SU-DHL-6 (cell line): ENCODE results near the gene FXYD5.

Source experiments
- H2AFZ ChIP-seq: fragments of 200-600 bp; sonication (generic); 2 replicates; pipeline ENCODE4 v1.6.1; 2014; ENCODE audit warnings: low read depth, mild to moderate bottlenecking, moderate library complexity, mixed read lengths, antibody characterized with exemption, low read length; ENCODE audit not compliant: severe bottlenecking
- H3F3A ChIP-seq: fragments of 200-600 bp; shearing (Covaris generic); 2 replicates; pipeline ENCODE4 v1.6.0; 2016; ENCODE audit warnings: antibody characterized with exemption, mild to moderate bottlenecking; ENCODE audit not compliant: insufficient read depth
- H3K27ac ChIP-seq: fragments of 200-600 bp; sonication (generic); 2 replicates; pipeline ENCODE4 v1.5.1; 2016; ENCODE audit warnings: low read depth, mild to moderate bottlenecking, low read length, moderate library complexity, mixed read lengths
- H3K27me3 ChIP-seq: fragments of 200-600 bp; sonication (generic), shearing (Covaris generic); 2 replicates; pipeline ENCODE4 v1.6.0; 2014; ENCODE audit warnings: mild to moderate bottlenecking, low read length
- H3K36me3 ChIP-seq: fragments of 200-600 bp; sonication (generic); 2 replicates; pipeline ENCODE4 v1.6.1; 2014; ENCODE audit warnings: mild to moderate bottlenecking, low read length, mixed read lengths
- H3K4me2 ChIP-seq: fragments of 300-600, 200-600 bp; shearing (Covaris generic), sonication (generic); 2 replicates; pipeline ENCODE4 v1.6.0; 2014; ENCODE audit warnings: low read length, low read depth, mild to moderate bottlenecking; ENCODE audit not compliant: poor library complexity, severe bottlenecking
- H3K4me3 ChIP-seq: fragments of 200-600 bp; sonication (generic); 2 replicates; pipeline ENCODE4 v1.5.1; 2014; ENCODE audit warnings: antibody characterized with exemption, low read length, mild to moderate bottlenecking, mixed read lengths; ENCODE audit not compliant: insufficient read depth, poor library complexity, severe bottlenecking
- H3K79me2 ChIP-seq: fragments of 200-600 bp; sonication (generic); 2 replicates; pipeline ENCODE4 v1.6.1; 2014; ENCODE audit warnings: mild to moderate bottlenecking, low read length, moderate library complexity; ENCODE audit not compliant: insufficient read depth
- H3K9ac ChIP-seq: fragments of 200-600 bp; sonication (generic); 2 replicates; pipeline ENCODE4 v1.7.0; 2014; ENCODE audit warnings: mild to moderate bottlenecking, low read length
- H3K9me2 ChIP-seq: fragments of 200-600 bp; sonication (generic); replicated peaks from 2 replicates; pipeline ENCODE4 v1.6.1; 2014; ENCODE audit warnings: low read length; ENCODE audit not compliant: insufficient read depth
- H3K9me3 ChIP-seq: fragments of 200-600 bp; sonication (generic); 2 replicates; pipeline ENCODE4 v1.6.1; 2014; ENCODE audit warnings: low read length, mixed read lengths; ENCODE audit not compliant: insufficient read depth
- H4K20me1 ChIP-seq: fragments of 200-600 bp; sonication (generic); 2 replicates; pipeline ENCODE4 v1.6.1; 2014; ENCODE audit warnings: low read depth, mild to moderate bottlenecking, antibody characterized with exemption, low read length, moderate library complexity, mixed read lengths
- CTCF ChIP-seq: fragments of 200-600 bp; sonication (generic); IDR thresholded peaks from one replicate; pipeline ENCODE4 v1.5.1; 2017; ENCODE audit warnings: antibody characterized with exemption, mild to moderate bottlenecking, low read length, moderate library complexity; ENCODE audit not compliant: insufficient read depth, poor library complexity, severe bottlenecking
- EZH2phosphoT487 ChIP-seq: fragments of 200-600 bp; sonication (generic), shearing (Covaris generic); conservative IDR thresholded peaks from 2 replicates; pipeline ENCODE4 v1.6.1; 2018; ENCODE audit warnings: mild to moderate bottlenecking, antibody characterized with exemption, low read length, moderate library complexity, mixed read lengths

FXYD5 gene

GRCh38 chr19:35169221-35169995 lies 14.9 kb downstream of the FXYD5 start:
- Histone ChIP-seq H3K79me2 (no peaks in the 10 kb centered on the region), H3F3A (no peaks in the 10 kb centered on the region), H3K27ac (no peak overlapping the region), H3K9ac (no peak overlapping the region), H4K20me1 (no peaks in the 10 kb centered on the region), H2AFZ (no peak overlapping the region), H3K4me2 (no peak overlapping the region), H3K27me3 (no peaks in the 10 kb centered on the region), H3K36me3 (peaks cover 20% of the 10 kb centered on the region), H3K9me3 (peaks cover 1% of the 10 kb centered on the region; the same call in 1 of the 2 replicates), H3K9me2 (no peaks in the 10 kb centered on the region), H3K4me3 (no peak overlapping the region)
- TF ChIP-seq EZH2phosphoT487 (no peak), CTCF (no peak)

- no peaks in the 10 kb centered on the region for H3K9me3 ChIP-seq
- H3K79me2 ChIP-seq = no peaks in the 10 kb centered on the region
- H3F3A ChIP-seq = no peaks in the 10 kb centered on the region
- H3K9ac ChIP-seq = no peak overlapping the region
- no peak overlapping the region for H2AFZ ChIP-seq
- TF ChIP-seq EZH2phosphoT487 (no peak), CTCF (no peak)
- H3K27ac ChIP-seq = no peak overlapping the region
- H4K20me1 ChIP-seq = no peaks in the 10 kb centered on the region
- no peaks in the 10 kb centered on the region for H3K27me3 ChIP-seq
- no peaks in the 10 kb centered on the region for H3K9me2 ChIP-seq
- H3K4me2 ChIP-seq = no peak overlapping the region
- no peak overlapping the region for H3K4me3 ChIP-seq
- peaks cover 9% of the 10 kb centered on the region for H3K36me3 ChIP-seq
Observed at GRCh38 chr19:35170359-35171061, 16.0 kb downstream of the FXYD5 start.

GRCh38 chr19:35171730-35172129 lies 17.2 kb downstream of the FXYD5 start:
- no peak overlapping the region for H3K27ac ChIP-seq
- no peak overlapping the region for H2AFZ ChIP-seq
- H3K9me3 ChIP-seq = no peaks in the 10 kb centered on the region
- H3K27me3 ChIP-seq = no peaks in the 10 kb centered on the region
- no peaks in the 10 kb centered on the region for H3K79me2 ChIP-seq
- H4K20me1 ChIP-seq = no peaks in the 10 kb centered on the region
- TF ChIP-seq CTCF = no peak
- no peak for TF ChIP-seq EZH2phosphoT487
- H3F3A ChIP-seq = no peaks in the 10 kb centered on the region
- no peak overlapping the region for H3K4me3 ChIP-seq
- no peak overlapping the region for H3K9ac ChIP-seq
- no peaks in the 10 kb centered on the region for H3K36me3 ChIP-seq
- no peak overlapping the region for H3K4me2 ChIP-seq
- no peaks in the 10 kb centered on the region for H3K9me2 ChIP-seq
